ENCODE results near the gene TMPRSS6. TPM values are rescaled to one million over a fixed set of nuclear protein-coding genes. Genes with fewer than 3 reads are reported as not detected.

Gene TMPRSS6
- total RNA-seq, 6 experiments from 2014 or later = 40.7 to 104 (median 60.6) TPM

- no peak for DNase-seq
- ATAC-seq = no peak
- no peaks in the 10 kb centered on the region for H3K27me3 ChIP-seq
- no peak overlapping the region for H3K4me3 ChIP-seq
- intact Hi-C loops (cut with DNase I) = no loop called here
- no peaks in the 10 kb centered on the region for H3K9me3 ChIP-seq
- no peak overlapping the region for H3K27ac ChIP-seq
- H3K4me1 ChIP-seq = no peaks in the 10 kb centered on the region
- WGBS (ENCODE audit: insufficient coverage, low coverage, low lambda C conversion rate, missing lambda C conversion rate) = 75% methylated on average over 3 of the region's 8 CpGs
- H3K36me3 ChIP-seq = no peaks in the 10 kb centered on the region
- TF ChIP-seq CTCF (IDR thresholded peaks at IDR 0.05) (no peak), POLR2A (IDR thresholded peaks at IDR 0.05) (no peak)
Measured at GRCh38 chr22:37155971-37156370, 46.5 kb upstream of the TMPRSS6 start.

DNA sequence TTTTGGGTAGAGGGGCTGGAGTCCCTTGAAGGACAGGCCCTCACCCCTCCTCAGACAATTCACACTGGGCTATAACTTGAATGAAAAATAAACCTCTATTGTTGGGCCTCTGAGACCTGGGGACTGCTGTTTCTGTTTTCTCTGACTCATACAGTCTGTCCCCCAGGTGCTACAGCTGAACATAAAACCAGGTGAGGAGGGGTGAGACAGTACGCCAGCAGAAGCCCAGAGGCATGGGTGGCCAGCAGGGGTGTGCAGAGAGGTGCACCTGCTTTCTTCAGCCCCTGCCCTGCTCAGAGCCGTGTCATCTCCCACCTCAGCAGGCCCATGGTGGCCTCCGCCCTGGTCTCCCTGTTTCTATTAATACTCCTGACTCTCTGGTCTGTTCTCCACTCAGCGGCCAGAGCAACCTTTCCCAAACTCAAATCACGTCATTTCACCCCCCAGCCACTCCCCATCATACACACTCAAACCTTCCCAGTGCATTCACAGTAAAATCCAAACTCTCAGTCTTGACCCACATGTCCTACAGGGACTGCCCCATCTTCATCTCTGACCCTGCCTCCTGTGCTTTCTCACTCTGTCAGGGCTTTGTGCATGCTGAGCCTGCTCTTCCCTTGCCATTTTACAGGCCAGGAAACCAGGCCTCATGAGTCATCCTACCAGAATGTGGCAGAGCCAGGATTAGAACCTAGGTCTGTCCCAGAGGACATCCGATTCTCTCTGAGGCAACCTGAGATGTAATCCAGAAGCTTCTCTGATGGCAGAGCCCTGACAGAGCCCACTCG is 45.6 kb upstream of the TMPRSS6 start:
- Histone ChIP-seq H3K27ac (no peak overlapping the region), H3K4me1 (no peaks in the 10 kb centered on the region), H3K4me3 (no peak overlapping the region), H3K36me3 (no peaks in the 10 kb centered on the region), H3K27me3 (no peaks in the 10 kb centered on the region), H3K9me3 (no peaks in the 10 kb centered on the region)
- TF ChIP-seq POLR2A (IDR thresholded peaks at IDR 0.05) = no peak
- TF ChIP-seq CTCF (IDR thresholded peaks at IDR 0.05) = no peak
- 68% methylated on average over 4 of the region's 7 CpGs for WGBS (ENCODE audit: insufficient coverage, low coverage, low lambda C conversion rate, missing lambda C conversion rate)
- DNase-seq (no peak), ATAC-seq (no peak)
- intact Hi-C loops (cut with DNase I) = no loop called here

GRCh38 chr22:37153901-37154300 is 44.4 kb upstream of the TMPRSS6 start:
- Histone ChIP-seq H3K4me1 (no peaks in the 10 kb centered on the region), H3K27me3 (no peaks in the 10 kb centered on the region), H3K9me3 (no peaks in the 10 kb centered on the region), H3K27ac (no peak overlapping the region), H3K36me3 (no peaks in the 10 kb centered on the region), H3K4me3 (no peak overlapping the region)
- ATAC-seq (no peak), DNase-seq (no peak)
- 97% methylated on average over 4 of the region's 6 CpGs for WGBS (ENCODE audit: insufficient coverage, low coverage, low lambda C conversion rate, missing lambda C conversion rate)
- intact Hi-C loops (cut with DNase I) = no loop called here
- TF ChIP-seq POLR2A (IDR thresholded peaks at IDR 0.05) (no peak), CTCF (IDR thresholded peaks at IDR 0.05) (no peak)

- Histone ChIP-seq H3K27ac (no peak overlapping the region), H3K4me1 (no peaks in the 10 kb centered on the region), H3K27me3 (no peaks in the 10 kb centered on the region), H3K4me3 (no peak overlapping the region), H3K9me3 (no peaks in the 10 kb centered on the region), H3K36me3 (no peaks in the 10 kb centered on the region)
- TF ChIP-seq CTCF (IDR thresholded peaks at IDR 0.05) (no peak), POLR2A (IDR thresholded peaks at IDR 0.05) (no peak)
- ATAC-seq (no peak), DNase-seq (no peak)
- intact Hi-C loops (cut with DNase I) = no loop called here
Measured at GRCh38 chr22:37151401-37151800, 41.9 kb upstream of the TMPRSS6 start.

DNA sequence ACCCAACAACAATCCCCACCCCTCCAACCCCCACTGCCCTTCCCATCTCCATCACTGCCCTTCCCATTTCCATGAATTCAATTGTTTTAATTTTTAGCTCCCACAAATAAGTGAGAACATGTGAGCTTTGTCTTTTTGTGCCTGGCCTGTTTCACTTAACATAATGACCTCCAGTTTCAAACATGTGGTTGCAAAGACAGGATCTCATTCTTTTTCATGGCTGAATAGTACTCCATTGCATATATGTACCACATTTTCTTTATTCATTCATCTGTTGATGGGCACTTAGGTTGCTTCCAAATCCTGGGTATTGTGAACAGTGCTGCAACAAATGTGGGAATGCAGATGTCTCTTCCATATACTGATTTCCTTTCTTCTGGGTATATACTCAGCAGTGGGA is 41.2 kb upstream of the TMPRSS6 start:
- ATAC-seq = no peak
- Histone ChIP-seq H3K4me1 (peaks cover 0 to 3% (median under 1%) of the 10 kb centered on the region in 4 donors), H3K4me3 (no peak overlapping the region), H3K27me3 (no peaks in the 10 kb centered on the region), H3K9me3 (no peaks in the 10 kb centered on the region), H3K27ac (no peak overlapping the region), H3K36me3 (no peaks in the 10 kb centered on the region)
- TF ChIP-seq CTCF (IDR thresholded peaks at IDR 0.05) (no peak), POLR2A (IDR thresholded peaks at IDR 0.05) (no peak)
- intact Hi-C loops (cut with DNase I) = no loop called here
- DNase-seq = no peak

Data from right lobe of liver (tissue), 6 donors.